ENCODE measurements around the gene LDHB.
"Not testable (repeated sequence)": the region's sequence is repeated elsewhere in the genome, so short reads cannot be mapped to it uniquely, and the experiment has no call there.

LDHB gene

GRCh38 chr12:21657326-21658077 is at the start of gene LDHB:
TSS of gene LDHB (minus strand) at chr12:21657842. CDS start at chr12:21654671, 3,171 bp downstream.
- DNase-seq (ENCODE audit: low read depth) = peak; percentile 91

- no peak for DNase-seq (ENCODE audit: low read depth)
Observed at GRCh38 chr12:21704847-21705246, 47.2 kb upstream of the LDHB start.

- no peak for DNase-seq (ENCODE audit: low read depth)
Observed at GRCh38 chr12:21699851-21700250, 42.2 kb upstream of the LDHB start.

- peak; percentile 42 for DNase-seq (ENCODE audit: low read depth)
Observed at GRCh38 chr12:21697904-21698630, 40.4 kb upstream of the LDHB start.

GRCh38 chr12:21696625-21697024 is 39.0 kb upstream of the LDHB start:
- no peak for DNase-seq (ENCODE audit: low read depth)

GRCh38 chr12:21695986-21696385 is 38.3 kb upstream of the LDHB start:
- DNase-seq (ENCODE audit: low read depth) = no peak

- DNase-seq (ENCODE audit: low read depth) = no peak
Observed at GRCh38 chr12:21694660-21695059, 37.0 kb upstream of the LDHB start.

GRCh38 chr12:21691515-21691914 is 33.9 kb upstream of the LDHB start:
- no peak for DNase-seq (ENCODE audit: low read depth)

- DNase-seq (ENCODE audit: low read depth) = no peak
Observed at GRCh38 chr12:21690704-21691368, 33.2 kb upstream of the LDHB start.

- no peak for DNase-seq (ENCODE audit: low read depth)
Observed at GRCh38 chr12:21683115-21683514, 25.5 kb upstream of the LDHB start.

- no peak for DNase-seq (ENCODE audit: low read depth)
Observed at GRCh38 chr12:21678959-21679358, 21.3 kb upstream of the LDHB start.

- no peak for DNase-seq (ENCODE audit: low read depth)
Observed at GRCh38 chr12:21677622-21678277, 20.1 kb upstream of the LDHB start.

GRCh38 chr12:21677204-21677603 is 19.6 kb upstream of the LDHB start:
- no peak for DNase-seq (ENCODE audit: low read depth)

GRCh38 chr12:21676776-21677175 is 19.1 kb upstream of the LDHB start:
- DNase-seq (ENCODE audit: low read depth) = no peak

GRCh38 chr12:21675641-21676040 is 18.0 kb upstream of the LDHB start:
- DNase-seq (ENCODE audit: low read depth) = no peak

- DNase-seq (ENCODE audit: low read depth) = no peak
Observed at GRCh38 chr12:21675096-21675495, 17.5 kb upstream of the LDHB start.

- DNase-seq (ENCODE audit: low read depth) = not testable (repeated sequence)
Observed at GRCh38 chr12:21673830-21674552, 16.3 kb upstream of the LDHB start.

- no peak for DNase-seq (ENCODE audit: low read depth)
Observed at GRCh38 chr12:21672146-21672545, 14.5 kb upstream of the LDHB start.

- DNase-seq (ENCODE audit: low read depth) = no peak
Observed at GRCh38 chr12:21666722-21667121, 9.1 kb upstream of the LDHB start.

GRCh38 chr12:21665816-21666215 is 8.2 kb upstream of the LDHB start:
- DNase-seq (ENCODE audit: low read depth) = no peak

- no peak for DNase-seq (ENCODE audit: low read depth)
Observed at GRCh38 chr12:21662122-21662792, 4.6 kb upstream of the LDHB start.
